HK-2 (cell line): ENCODE measurements around the gene JMJD4.

ENCODE experiments used
- DNase-seq: peaks from one replicate; pipeline ENCODE4 v3.0.0-alpha.2; 2018; ENCODE audit not compliant: unreplicated experiment

Gene JMJD4

DNA sequence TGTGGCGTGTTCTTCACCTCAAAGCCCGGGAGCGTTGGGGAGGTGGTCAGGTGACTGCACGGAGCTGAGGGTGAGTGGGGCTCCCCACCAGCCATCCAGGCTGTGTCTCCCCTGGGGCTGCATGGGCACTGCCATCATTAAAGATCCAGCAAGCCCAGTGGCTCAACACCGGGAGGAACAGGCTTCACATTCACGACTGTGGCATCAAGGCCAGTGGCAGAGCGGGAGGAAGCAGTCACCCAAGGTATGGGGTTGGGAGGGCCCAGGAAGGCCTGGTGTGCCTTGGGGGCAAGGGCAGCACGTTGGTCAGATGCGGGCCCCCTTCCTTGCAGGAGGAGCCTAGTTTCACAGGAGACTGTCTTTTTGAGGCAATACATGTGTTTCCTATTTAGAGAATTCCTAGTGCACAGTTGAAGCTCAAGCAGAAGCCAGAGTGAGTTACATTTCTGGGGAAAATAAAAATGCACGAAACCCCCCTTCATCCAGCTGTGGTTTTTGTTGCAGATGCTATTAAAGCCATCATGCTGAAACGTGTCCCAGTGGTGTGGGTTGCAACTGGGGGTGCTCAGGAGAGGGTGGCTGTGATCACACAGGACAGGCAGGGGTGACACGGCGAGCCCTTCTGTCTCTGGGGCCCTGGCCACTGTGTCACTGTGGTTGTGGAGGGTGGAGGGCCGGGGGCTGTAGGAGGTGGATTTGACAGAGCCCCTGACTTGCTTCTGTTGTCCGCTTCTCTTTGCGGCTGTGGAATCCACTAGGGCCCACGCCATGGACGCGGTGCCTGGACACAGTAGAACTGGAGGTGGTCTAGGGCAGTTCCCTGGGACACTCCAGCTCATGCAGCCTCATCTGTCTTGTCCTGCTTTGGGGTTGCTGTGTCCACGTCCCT, 34.2 kb upstream of the JMJD4 start:
- no peak for DNase-seq

DNA sequence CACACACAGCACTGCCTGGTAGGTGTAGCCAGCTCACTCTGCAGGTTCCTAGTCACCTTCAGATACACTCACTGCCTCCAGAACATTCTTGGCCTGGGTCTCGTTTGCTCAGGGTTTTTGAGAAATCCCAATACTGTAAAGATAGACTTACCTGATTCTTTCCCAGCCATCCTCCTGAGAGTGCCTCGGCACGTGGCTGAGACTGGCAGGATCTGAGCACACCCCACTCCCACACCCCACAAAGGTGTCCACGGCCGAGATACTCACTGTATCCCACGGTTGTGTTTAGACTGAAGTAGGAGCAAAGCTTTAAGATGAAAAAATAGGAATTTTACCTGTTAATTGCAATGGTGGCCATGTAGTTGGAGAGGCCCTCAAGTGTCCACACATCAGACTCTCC, 33.5 kb upstream of the JMJD4 start:
- DNase-seq, result no peak

DNA sequence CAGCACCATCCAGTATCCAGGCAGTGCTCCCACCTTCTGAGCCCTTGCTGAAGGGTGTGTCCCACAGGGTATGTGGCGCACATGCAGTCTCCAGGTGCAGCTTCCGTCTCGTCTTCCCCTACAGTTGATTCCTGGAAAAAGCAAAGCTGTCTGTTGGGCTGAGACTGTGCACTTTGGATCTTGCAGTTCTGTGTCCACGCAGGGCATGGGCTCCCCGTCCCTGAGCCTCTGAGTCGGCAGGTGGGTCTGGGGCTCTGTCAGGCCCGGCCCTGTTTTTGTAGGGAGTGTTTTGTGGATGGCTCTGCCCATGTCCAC, 33.0 kb upstream of the JMJD4 start:
- DNase-seq, result no peak

DNA sequence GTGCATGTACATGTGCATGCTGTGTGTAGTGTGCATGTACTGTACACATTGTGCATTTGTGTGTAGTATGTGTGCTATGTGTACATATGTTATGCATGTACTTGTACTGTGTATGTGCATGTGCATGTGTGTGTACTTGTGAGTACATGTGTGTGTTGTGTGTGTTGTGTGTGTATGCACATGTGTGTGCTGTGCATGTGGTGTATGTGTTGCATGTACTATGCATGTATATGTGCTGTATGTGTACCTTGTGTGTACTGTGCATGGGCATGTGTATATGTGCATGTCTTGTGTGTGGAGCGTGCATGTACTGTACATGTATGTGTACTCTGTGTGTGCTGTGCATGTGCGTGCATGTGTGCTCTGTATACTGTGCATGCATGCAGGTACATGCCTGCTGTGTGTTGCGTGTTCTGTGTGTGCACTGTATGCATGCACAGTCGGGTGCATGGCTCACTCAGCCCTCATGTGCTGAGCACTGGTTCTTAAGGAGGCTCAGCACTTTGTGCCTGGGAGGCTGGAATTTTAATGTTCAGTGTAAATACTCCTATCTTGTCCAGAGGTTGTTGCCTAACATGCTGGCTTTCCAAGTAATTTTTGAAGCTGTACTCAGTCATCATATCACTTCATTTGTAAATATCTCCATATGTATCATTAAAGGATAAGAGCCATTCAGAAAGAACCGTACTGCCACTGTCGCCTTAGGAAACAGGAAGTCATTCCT, 32.5 kb upstream of the JMJD4 start:
- no peak for DNase-seq

DNA sequence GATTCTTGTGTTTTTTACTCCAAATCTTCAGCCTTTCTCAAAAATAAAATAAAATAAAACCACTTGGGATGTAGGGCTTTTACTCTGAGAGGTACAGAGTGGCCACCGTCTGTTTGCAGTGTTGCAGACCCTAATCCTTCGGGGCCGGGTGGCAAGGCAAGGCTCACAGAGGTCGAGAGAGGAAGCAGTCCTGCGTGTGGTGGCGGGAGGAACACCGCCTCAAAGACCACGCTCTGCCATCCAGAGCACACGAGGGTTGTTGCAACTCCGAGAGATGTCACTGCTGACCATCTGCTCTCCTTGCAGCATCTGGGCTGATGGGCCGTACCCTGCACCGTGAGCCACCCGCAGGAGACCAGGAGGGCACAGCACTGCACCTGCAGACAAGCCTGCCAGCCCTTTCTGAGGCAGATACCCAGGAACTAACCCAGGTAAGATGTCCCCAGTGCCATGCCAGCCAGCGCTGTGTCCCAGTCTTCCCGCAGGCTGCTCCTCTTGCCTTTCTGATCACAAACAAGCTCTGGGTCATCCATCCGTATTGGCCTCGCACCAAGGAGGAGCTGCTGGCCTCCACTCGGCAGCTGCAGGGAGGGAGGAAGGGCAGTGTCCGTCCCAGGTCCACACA, 31.7 kb upstream of the JMJD4 start:
- DNase-seq, result no peak

DNA sequence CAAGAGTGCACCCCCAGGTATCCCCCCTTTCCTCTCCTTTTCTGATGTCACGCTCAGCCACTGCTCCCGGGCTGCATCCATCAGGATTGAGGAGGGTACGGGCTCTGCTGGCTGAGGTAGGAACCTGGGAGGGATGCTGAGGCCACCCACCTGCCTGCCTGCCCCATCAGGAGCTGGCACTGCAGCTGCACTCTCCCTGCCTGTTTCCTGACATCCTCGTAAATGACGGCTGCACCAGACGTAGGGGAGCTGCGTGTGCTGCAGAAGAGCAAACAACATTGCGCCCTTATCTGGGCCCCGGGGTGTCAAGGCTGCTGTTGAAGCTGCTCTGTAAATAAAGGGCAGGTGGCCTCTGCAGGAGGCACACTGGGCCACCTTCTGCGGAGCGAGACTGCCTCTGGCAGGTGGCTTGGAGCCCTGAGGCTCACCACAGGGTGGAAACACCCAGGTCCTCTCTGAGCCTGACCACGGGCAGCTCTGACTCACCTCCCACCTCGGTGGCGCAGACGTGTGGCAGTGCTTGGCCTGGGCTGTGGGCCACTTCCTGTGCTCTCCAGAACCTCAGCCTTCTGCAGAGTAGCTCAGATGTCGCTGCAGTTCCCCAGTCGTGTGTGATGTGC, 31.0 kb upstream of the JMJD4 start:
- DNase-seq, result peak; percentile 69

DNA sequence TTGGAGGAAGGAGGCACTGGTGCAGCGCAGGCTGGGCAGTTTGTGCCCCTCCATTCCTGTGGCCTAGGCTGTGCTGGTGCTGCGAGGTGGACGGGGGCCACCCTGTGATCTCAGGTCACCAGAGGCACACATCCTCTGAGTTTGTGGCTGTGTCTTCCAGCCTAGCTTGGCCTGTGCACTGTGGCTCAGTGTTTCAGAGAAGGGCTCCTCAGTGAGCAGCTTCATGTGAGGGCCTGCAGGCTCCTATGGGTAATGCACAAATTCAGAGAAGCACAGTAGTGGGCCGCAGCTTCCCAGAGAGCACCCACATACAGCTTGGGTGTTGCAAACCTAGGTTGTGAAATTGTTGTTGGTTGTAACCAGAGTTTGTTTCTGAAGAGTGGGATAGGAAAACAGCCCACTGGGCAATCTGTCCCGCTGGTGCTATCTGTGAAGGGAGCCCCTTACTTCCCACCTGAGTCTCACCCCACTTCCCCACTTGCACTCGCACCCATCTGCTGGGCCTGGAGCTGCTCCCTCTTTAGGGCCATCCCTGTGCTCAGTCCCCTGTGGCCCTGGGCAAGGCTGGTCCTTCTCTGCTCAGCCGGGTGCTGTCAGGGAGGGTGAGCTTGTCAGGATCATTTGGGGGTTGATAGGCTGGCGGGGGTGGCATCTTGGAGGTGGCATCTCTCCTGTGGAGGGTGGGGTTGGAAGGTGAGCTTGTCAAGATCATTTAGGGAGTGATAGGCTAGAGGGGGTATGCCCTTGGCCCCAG, 30.3 kb upstream of the JMJD4 start:
- DNase-seq, result no peak

DNA sequence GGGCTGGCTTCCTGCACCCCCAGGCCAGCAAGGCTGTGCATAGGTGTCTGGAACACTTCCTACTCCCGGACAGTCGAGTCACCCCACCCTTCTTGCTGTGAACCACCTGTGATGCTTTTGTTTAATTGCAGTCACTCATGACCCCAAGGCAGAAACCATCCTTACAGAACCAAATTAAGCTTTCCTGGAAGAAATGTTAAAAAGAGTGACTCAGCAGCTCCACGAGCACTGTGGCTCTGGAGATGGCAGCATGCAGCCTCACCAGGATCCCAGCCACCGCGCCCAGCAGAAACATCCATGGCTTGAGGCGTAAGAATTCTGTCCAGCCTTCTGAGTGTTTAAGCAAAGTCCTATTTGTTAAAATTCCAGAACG, 28.9 kb upstream of the JMJD4 start:
- no peak for DNase-seq

DNA sequence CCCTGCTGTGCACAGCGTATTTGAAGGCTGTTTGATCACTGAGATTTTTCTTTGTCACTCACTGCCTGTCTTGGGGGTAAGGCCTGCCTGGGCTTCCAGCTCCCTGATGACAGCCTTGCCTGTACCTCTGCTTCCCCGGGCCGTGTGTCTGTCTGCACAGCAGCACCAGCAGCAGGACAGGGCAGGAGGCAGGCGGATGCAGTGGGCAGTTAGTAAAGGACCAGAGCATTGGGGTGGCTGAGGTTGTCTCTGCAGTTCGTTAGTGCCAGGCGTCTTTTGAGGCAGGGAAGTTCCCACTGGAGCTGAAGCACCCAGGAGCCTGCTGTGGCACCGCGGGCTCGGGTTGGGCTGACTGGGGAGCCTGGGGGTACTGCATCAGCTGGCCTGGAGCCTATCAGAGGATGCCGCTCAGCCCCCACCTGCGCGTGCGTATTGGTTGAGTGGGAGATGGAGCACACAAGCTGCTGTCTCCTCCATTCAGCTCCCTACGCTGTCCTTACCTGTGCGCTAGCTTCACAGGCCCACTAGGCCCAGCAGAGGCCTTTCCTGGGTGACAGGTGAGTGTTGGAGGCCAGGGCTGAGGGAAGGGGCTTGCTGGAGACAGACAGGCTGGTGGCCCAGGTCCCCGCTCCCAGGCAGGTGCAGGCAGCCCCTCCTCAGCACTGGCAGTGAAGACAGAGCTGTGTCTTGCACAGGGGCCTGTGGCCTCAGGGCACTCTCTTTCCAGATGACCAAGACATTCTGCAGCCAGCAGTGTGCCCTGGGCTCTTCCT, 28.3 kb upstream of the JMJD4 start:
- no peak for DNase-seq

DNA sequence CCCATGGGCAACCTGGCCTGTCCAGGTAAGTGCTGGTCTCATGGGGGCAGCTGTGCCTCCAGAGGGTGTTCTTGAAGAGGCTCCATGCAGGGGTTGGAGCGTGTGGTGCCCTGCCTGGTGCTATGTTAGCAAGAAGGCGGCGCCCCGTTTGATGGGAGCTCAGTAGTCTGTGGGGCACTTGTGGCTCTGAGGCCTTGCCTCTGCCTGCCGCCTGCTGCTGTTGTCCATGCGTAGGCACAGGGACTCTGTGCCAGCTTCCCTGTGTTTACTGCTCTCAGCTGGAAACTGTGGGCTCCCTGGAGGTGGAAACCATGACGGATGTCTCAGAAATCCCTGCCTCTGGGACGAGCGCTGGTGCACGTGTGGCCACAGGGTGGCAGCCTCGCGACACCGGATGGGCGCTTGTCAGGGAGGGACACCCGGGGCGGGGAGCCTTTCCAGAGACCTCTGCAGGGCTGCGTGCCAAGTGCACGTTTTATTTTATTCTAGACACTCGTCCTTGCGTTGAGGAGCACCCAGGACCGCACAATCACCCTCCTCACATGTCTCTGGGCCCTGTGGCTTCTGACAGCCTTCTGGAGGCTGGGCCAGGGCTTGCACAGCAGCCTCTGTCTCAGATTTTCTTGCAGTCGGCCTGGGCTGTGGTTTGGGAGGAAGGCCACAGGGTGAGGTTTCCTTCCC, 27.3 kb upstream of the JMJD4 start:
- peak; percentile 86 for DNase-seq

DNA sequence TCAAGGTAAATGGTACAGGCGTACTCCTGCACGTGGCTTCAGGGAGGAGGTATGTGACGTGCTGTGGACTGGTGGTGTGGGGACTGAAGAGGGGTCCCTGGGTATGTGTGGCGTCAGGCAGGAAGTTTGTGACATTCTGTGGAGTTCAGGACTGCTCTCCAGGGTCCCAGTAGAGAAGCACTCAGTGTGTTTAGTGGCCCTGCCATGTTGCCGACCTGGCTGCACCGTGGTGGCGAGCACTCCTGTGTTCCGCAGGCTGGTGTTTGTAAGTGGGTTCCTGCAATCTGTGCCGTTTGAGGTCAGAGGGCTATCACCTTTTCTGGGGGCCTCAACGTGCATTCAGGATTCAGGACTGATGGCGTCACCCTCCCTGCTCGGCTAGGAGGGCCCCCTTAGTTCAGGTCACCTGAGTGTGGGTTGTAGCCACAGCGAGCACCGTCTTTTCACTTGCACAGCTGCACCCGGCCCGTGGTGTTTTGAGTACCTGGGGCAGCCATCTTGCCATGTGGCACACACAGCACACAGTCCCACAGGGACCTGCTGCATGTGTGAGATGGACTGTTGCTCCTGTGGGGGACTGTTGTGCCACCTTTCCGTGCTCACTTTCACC, 26.6 kb upstream of the JMJD4 start:
- no peak for DNase-seq

DNA sequence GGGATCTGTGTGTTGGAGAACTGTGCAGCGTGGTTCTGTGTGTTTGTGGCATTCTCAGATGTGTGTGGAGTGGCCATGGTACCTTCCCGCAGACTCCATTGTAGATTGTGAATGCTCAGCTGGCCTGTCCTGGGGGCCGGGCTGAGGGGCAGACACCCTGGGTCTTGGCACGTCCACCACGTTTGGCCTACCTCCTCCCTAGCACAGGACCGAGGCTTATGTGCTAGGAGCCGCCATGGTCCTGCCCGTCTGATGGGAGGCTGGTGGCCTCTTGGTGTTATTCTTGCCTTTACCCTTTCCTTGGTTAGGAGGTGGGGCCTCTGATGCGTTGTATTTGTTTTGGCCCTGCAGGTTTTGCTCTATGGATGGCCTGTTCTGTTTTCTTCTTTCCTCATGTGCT, 25.3 kb upstream of the JMJD4 start:
- no peak for DNase-seq

DNA sequence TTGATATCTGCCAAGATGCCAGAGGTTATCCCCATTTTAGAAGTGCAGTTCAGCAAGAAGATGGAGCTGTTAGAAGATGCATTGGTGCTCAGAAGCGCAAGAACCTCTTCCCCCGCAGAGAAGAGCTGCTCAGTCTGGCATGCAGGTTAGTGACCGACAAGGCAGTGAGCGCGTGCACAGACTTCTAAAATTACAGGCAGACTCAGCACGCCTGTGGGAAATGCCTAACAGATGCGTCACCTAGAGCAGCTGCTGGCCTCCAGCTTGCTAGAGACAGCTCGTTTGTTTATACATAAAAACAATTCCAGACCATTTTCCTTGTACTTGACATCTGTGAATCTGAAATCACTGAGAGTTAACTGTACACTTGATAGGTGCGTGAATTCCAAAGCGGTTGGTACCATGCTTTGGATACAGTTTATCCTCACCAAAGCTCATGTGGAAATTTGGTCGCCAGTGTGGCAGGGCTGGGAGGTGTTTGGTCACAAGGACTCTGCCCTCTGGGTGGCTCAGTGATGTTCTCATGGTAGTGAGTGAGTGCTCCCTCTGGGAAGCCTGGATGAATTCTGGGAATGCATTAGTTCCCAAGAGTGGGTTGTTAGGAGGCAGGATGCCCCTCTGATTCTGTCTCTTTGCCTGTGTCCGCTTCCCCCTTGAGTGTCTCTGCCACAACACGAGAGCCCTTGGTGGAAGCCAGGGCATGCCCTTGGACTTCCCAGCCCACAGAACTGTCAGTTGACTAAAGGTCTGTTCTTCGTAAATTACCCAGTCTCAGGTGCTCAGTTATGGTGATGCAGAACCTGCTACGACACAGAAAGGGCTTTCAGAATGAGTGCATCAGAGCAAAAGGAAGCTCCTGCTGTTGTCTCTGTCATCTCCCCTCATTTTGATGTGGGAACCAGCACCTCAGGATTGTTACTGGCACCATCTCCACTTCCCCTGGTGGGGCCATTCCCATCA, 24.5 kb upstream of the JMJD4 start:
- peak; percentile 69 for DNase-seq

DNA sequence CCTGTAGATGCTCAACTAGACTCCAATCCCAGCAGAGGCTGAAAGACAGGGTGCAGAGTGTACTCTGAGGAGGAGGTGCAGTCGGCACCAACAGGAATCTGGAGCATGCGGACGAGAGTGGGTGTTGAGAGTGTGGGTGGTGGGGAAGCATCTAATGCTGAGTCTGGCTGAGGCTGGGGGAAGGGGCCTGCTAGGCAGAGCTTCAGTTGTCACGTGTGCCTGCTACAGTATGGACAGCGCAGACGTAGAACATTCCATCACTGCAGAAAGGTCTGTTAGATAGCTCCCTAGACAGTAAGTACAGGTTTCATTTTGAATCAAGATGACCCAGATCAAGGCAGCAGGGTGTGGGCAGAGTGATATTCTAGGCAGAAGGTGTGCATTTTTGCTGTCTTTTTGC, 23.3 kb upstream of the JMJD4 start:
- DNase-seq, result no peak

DNA sequence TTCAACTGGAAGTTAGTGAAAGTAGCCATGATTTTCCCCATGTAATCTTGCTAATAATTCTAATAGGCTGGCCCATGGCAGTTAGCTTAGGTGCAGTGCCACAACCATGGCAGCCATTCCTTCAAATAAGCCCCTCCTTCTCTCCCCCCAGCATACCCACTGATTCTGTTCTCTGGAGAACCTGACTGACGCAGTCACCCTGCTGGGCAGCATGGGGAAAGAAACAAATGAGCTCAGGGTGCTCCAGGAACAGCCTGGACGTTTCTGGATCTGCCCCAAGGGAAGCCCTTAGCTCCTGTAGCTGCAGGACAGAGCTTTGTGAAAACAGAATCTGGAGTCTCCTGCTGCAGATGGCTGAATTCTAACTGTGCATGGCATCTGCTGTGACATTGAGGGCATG, 22.7 kb upstream of the JMJD4 start:
- no peak for DNase-seq

DNA sequence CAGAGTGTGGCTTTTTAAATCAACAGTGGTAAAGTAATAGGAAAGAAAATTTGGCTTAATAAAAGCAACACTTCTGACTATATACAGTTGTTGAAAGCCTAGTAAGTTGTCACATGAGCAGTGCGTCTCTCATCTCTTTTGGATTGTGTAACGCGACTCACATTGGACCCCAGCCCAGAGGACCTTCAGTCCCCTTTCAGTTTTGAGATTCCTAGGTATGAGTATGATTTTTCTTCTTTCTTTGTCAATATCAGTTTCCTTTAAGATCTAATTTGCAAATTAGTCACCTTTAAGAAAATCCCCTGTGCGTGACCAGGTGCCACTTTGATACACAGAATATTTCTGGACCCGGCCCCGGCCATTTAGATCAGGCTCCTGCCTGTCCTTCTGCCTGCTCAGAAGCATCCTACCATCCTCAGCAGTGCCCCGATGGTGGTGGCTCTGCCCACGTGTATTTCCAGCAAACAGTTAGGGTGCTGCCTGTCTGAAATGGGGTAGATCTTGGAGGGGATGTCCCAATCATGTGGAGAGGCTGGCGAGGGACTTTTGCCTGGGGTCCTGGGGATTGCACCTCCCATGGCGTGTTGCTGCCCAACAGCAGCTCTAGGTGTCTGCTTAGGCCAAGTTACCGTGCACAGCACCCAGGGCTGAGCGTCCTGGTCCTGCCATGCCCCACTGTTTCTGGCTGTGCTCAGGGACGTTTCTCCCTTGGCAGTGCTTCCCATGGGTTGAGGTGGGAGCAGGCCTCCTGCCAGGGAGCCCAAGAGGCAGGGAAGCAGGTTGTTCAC, 21.3 kb upstream of the JMJD4 start:
- no peak for DNase-seq

DNA sequence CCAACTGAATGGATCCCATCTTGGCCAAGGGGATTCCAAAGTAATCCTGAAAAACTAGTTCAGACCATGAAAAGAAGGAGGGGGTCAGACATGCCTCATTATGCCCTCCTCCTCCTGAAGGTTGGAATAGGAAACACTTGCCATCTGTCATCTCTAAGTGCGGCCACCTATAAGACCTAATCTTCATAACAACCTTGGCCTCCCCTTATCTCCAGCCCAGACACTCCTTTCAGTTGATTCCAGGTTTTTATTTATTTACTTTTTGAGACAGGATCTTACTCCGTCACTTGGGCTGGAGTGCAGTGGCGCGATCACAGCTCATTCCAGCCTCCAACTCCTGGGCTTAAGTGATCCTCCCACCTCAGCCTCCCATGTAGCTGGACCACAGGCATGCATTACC, 19.9 kb upstream of the JMJD4 start:
- DNase-seq, result no peak
